HEK293T (cell line): ENCODE measurements around the gene MVB12B.

Source experiments
- ARNT ChIP-seq: fragments of 450-650 bp; IDR thresholded peaks from 2 replicates; pipeline ENCODE4 v1.6.1; 2017; ENCODE audit warnings: mild to moderate bottlenecking
- BHLHE40 ChIP-seq: fragments of 450-650 bp; IDR thresholded peaks from 2 replicates; pipeline ENCODE4 v1.6.1; 2016; ENCODE audit warnings: mild to moderate bottlenecking, moderate library complexity, borderline replicate concordance
- L3MBTL2 ChIP-seq: fragments of 450-650 bp; conservative IDR thresholded peaks from 2 replicates; pipeline ENCODE4 v1.6.1; 2016; ENCODE audit warnings: mild to moderate bottlenecking
- LEF1 ChIP-seq: fragments of 450-650 bp; IDR thresholded peaks from 2 replicates; pipeline ENCODE4 v1.6.1; 2017; ENCODE audit warnings: mild to moderate bottlenecking, borderline replicate concordance
- SP1 ChIP-seq: fragments of 450-650 bp; IDR thresholded peaks from 2 replicates; pipeline ENCODE4 v1.6.1; 2017
- SUZ12 ChIP-seq: fragments of 450-650 bp; IDR thresholded peaks from 2 replicates; pipeline ENCODE4 v1.6.1; 2016; ENCODE audit warnings: mild to moderate bottlenecking
- ZNF384 ChIP-seq: fragments of 450-650 bp; IDR thresholded peaks from 2 replicates; pipeline ENCODE4 v1.6.1; 2016

DNA sequence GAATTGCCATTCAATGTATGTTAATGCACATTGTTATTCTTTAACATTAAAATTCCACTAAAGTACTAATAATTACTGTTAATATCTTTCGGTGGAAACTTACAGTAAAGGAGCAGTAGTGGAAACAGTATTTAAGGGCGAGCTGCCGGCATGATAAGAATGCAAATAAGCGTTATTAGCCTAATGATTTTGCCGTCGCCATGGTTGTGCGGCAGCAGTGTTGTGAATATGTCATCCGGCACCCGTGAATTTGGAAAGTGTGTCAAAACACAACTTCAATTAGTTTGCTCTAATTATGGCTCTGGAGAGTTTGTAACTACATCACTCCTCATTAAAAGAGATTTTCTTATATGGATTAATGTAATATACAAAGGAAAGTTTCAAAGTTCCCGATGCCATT lies 81.4 kb downstream of the MVB12B start:
- TF ChIP-seq LEF1, result no peak
- no peak for TF ChIP-seq ARNT
- TF ChIP-seq SUZ12, result no peak
- no peak for TF ChIP-seq ZNF384
- no peak for TF ChIP-seq BHLHE40
- no peak for TF ChIP-seq SP1
- no peak for TF ChIP-seq L3MBTL2
